Brain pericyte (primary cell): ENCODE measurements around the gene PEX6.
"Not testable (repeated sequence)": the region's sequence is repeated elsewhere in the genome, so short reads cannot be mapped to it uniquely, and the experiment has no call there.

Experiments used
- DNase-seq: peaks from one replicate; pipeline ENCODE4 v3.0.0-alpha.2; 2012; ENCODE audit warnings: low read depth, low spot score

Gene PEX6

DNA sequence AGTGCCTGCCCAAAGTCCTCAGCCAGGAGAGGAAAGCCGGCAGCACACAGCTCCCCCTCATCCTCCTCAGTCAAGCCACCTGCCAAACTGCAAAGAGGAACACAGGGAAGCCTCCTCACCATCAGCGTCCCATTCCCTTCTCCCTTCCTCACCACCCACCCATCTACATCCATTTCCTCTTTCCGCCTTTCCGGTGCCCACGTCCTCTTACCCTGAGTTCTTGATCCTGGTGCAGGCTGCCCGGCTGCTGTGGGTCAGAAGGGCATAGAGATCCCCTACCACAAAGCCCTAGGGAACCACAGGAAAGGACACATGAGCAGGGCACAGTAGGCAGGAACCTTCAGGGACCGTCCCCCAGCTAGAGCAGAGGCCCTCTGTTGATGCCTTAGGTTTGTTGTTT, 12.4 kb downstream of the PEX6 start:
- DNase-seq, result no peak

DNA sequence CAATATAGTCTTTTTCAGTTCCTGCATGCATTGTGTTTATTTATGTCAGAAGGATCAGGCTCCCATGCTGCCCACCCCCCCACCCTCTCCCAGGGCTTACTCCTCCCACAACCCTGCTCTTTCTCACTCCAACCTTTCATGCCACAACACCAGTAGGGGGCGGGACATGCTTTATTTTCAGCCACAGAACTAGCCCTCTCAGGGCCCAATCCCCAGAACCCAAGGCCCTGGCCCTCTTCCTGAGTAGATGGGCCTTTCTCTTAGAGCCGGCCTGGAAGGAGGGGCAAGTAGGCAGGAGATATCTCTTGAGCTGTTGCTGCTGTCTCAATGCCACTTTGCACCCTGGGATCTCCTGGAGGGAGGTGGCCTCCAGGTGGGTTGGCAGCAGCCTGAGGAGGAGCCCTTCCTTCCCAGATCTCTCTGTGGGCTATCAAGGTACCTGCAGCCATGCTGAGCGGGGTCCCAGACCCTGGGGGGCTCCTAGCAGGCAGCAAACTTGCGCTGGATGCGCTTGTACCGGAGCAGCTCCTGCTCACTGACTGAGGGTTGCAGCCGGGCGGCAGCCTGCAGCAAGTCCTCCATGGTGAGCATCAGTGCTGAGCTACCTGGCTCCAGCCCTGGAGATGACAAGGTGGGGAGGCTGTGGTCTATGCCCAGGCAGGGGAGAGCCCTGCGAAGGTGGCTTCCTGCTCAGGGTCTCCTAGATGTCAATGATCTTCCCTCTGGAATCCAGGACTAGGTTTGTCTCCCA, 15.0 kb downstream of the PEX6 start:
- DNase-seq, result no peak

DNA sequence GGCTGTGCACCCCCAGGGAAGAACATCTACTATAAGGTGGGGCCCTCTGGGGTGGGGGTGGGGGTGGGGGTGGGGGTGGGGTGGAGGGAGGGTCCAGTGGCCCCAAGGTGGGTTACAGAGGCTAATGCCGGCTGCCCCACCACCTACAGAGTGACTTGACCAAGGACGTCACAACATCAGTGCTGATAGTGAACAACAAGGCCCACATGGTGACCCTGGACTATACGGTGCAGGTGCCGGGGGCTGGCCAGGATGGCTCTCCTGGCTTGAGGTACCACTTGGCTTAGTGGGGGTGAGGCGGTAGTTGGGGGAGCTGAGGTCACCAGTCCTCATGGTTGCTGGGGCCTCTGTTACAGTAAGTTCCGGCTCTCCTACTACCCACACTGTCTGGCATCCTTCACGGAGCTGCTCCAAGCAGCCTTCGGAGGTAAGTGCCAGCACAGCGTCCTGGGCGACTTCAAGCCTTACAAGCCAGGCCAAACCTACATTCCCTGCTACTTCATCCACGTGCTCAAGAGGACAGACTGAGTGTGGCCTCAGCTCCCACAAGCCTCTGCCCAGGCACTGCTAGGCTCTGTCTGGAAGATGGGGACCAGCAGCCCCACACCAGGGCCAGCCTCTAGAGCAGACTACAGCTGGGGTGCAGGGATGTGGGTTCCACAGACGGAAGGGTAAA, 15.7 kb downstream of the PEX6 start:
- no peak for DNase-seq

DNA sequence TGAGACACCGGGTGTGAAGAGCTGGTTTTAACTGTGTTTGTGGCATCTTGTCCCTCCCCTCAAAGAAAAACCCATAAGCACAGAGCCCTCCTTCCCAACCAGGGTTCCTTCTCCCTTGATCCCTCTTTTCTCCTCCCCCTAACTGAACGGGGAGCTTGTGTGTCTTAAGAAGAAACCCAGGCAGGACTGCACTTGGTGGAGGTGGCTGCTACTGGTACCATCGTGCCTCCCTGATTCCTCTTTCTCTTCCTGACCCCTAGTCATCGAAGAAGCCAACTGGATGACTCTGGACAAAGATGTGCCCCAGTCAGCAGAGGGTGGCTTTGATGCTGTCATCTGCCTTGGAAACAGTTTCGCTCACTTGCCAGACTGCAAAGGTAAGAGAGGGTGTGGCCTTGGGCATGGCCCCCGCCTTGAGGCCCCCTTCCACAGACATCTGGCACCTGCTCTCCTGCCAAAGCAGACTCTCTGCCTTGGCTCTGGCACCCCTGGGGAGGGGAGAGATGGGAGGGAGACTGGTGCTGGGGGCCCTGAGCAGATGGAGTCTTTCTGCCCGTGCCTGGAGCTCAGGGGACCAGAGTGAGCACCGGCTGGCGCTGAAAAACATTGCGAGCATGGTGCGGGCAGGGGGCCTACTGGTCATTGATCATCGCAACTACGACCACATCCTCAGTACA, 16.3 kb downstream of the PEX6 start:
- DNase-seq, result no peak

DNA sequence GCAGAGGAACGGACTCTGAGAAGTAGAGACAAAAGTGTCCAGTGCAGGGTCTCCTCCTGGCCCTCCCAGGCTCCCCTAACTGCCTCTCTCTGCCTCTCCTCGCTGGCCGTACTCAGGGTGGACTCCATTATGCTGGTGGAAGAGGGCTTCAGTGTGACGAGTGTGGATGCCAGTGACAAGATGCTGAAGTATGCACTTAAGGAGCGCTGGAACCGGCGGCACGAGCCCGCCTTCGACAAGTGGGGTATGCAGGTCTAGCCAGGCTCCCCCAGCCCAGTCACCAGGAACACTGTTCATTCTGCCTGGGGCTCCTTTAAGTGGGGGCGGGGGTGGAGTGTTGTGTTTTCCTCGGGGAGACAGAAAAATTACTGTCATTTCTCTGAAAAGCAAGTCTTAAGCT, 16.9 kb downstream of the PEX6 start:
- no peak for DNase-seq

DNA sequence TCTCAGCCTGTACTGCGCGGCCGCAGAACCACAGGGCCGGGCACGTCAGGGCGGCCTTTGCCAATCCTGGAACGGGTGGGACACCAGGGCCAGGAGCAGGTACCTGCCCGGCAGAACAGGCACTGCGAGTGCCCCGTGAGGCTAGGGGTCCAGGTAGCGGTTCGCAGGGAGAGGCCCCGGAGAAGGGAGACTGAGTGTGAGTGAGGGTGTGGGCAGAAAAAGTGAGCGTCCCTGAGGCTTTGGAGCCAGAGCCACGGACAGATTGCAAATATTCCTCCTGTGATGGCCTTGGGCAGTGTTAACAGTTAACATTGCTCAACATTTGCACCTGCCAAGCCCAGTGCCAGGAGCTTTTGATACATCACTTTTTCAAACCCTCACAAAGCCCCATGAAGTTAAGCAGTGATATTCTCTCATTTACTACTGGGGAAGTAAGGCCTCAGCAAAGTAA, 17.9 kb downstream of the PEX6 start:
- DNase-seq, result no peak

DNA sequence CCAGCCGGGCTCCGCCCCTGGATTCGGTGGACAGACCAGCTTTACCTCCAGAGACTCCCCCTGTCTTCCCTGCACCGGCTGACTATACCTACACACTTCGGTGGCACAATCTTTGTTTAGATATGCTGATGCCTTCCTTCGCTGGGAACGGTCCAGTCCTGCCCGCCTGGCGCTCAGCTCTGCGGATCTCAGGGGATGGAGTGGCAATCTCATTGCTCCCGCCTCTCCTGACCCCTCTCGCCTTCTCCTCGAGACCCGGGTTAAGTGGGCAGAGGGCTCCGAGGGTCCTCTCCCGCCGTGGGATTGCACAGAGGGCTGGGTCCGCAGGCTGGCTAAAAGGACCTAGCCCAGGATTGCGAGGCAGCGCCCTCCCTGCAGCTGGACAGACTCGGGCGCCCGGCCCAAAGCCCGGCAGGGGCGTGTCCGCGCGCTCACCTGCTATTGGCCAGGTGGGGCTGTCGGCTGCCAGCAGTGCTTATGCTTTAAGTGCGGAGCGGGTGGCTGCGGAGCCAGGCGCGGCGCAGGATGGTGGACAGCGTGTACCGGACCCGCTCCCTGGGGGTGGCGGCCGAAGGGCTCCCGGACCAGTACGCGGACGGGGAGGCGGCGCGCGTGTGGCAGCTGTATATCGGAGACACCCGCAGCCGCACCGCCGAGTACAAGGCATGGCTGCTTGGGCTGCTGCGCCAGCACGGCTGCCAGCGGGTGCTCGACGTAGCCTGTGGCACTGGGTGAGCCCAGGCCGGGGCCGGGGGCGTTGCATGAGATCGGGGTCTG, 18.6 kb downstream of the PEX6 start, which contains the start of gene GNMT:
Gene GNMT, plus strand, starts transcription at position 512 of the 777 bp plus-strand sequence. Its CDS starts 14 bp downstream, at position 526.
- no peak for DNase-seq

DNA sequence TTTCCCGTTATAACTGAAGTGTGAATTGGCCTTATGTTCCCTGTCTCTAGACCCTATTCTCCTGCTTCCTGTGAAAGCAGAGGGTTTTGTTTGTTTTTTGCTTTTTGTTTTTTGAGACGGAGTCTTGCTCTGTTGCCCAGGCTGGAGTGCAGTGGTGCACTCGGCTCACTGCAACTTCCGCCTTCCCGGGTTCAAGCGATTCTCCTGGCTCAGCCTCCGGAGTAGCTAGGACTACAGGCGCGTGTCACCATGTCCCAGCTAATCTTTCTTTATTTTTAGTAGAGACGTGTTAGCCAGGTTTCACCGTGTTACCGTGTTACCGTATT, 19.1 kb downstream of the PEX6 start:
- no peak for DNase-seq

DNA sequence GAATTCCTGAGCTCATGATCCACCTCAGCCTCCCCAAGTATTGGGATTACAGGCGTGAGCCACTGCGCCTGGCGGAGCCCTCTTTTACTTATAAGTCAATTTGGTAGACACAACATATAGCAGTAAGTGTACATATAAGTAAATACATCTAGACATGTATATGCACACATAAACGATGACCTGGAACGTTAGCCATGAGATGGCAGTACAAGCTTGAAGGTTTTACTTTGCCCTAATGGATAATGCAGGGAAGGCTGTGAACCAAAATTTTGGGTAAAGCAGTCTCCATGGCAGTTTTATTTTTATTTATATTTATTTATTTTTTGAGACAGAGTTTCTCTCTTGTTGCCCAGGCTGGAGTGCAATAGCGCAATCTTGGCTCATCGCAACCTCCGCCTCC, 20.9 kb downstream of the PEX6 start:
- DNase-seq, result no peak

DNA sequence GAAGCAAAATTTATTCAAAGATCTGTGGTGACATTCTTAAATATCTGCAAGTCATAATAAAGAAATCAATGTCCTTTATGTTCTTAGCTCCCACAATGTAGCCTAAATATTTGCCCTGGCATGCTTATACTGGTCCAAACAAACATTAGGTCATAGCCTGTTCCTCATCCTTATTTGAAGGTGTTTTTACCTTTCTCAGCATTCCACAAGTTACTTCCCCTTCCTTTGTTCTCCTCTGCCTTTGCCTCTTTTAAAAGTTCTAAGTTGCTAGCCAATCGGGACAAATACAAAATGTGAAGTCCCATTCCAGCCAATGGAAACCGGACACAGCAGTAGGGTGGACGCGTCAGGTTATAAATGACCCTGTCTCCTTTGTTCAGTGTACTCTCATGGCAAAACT, 24.6 kb downstream of the PEX6 start:
- not testable (repeated sequence) for DNase-seq

DNA sequence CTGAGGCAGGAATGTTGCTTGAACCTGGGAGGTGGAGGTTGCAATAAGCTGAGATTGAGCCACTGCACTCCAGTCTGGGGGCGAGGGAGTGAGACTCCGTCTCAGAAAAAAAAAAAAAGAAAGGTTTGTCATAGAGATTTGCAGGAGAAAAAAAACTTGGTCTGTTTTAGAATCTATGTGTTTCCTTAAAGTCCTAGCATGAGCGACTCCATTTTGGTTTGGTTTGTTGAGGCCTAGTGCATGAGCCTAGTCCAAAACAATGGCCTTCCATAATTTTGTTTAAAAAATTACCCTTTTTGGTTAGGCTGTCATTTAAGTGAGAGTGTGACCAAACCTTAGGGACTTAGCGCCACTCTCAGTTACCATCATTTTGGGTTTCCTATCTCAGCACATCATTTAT, 26.6 kb downstream of the PEX6 start:
- no peak for DNase-seq

DNA sequence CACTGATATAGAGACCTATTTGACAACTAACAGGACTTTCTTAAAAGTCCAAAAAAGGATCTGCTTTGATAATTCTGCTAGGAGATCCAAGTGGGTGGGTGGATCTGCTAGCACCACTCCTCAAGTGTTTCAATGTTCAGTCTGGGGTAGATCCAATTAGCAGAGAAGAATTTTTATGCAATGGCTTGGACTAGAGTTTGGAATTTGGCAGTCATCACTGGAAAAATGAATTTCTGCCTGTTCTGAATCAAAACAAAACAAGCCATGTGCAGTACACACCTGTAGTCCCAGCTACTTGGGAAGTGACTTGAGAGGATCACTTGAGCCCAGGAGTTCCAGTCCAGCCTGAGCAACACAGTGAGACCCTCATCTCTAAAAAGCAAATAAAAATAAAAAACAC, 31.0 kb downstream of the PEX6 start:
- no peak for DNase-seq

DNA sequence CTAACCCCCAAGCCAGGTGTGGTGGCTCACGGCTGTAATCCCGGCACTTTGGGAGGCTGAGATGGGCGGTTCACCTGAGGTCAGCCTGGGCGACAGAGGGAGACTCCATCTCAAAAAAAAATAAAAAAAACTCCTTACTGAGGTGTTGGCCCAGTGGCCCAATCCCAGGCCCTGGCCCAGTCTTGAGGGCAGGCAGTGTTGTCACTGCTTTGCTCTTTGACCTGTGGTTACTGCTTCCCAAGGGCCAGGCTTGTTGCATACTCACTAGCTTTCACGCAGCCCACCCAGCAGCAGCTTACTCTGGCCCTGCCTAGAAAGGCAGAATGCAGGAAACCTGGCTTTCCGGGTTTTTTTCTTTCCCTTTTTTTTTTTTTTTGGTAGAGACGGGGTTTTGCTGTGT, 36.5 kb downstream of the PEX6 start:
- DNase-seq, result no peak

DNA sequence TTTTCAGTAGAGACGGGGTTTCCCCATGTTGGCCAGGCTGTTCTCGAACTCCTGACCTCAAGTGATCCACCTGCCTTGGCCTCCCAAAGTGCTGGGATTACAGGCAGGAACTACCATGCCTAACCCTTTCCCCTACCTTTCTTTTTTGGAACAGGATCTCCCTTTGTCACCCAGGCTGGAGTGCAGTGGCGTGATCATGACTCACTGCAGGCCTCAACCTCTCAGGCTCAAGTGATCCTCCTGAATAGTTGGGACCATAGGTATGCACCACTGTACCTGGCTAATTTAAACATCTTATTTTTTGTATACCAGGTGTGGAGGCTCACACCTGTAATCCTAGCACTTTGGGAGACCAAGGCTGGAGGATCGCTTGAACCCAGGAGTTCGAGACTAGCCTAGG, 37.6 kb downstream of the PEX6 start:
- not testable (repeated sequence) for DNase-seq

DNA sequence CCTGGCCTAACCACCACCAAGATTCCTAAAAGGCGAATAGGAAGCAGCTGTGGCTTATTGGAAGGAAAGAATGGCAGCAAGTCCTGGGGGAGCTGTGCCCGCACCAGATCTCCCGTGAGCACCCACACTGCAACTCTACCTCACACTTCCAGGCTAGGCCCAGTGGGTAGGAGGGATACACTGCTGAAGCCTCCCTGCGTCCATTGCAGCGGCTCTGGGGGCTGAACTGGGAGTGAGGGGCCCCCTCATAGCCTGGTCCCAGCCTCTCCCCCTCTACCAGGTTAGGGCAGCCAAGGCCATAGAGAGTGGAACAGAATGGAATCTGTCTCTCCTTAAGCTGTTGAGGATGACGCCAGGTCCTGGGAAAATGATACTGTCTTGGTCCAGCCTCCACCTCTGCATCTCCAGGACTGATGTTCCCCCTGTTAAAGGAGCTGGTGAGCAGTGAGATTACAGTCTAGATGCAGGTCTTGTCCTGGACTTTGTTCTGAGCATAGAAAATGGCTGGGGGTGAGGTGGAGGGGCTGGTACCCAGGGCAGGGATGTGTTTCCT, 38.4 kb downstream of the PEX6 start:
- DNase-seq, result no peak

DNA sequence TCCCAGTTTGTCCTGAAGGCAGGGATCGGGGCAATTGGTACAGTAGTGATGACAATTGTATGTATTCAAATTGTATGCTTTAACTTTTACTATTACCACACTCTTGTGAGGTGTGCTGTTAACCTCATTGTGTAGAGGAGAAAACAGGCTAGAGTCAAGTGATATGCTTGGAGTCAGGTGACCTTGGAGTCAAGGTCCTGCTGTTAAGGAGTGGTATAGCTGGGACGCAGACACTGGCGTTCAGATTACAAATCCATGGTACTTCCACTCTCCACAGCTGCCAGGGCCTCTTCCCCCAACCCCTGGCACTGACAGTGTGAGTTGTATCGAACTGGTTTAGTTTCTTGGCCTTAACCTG, 39.2 kb downstream of the PEX6 start:
- no peak for DNase-seq

DNA sequence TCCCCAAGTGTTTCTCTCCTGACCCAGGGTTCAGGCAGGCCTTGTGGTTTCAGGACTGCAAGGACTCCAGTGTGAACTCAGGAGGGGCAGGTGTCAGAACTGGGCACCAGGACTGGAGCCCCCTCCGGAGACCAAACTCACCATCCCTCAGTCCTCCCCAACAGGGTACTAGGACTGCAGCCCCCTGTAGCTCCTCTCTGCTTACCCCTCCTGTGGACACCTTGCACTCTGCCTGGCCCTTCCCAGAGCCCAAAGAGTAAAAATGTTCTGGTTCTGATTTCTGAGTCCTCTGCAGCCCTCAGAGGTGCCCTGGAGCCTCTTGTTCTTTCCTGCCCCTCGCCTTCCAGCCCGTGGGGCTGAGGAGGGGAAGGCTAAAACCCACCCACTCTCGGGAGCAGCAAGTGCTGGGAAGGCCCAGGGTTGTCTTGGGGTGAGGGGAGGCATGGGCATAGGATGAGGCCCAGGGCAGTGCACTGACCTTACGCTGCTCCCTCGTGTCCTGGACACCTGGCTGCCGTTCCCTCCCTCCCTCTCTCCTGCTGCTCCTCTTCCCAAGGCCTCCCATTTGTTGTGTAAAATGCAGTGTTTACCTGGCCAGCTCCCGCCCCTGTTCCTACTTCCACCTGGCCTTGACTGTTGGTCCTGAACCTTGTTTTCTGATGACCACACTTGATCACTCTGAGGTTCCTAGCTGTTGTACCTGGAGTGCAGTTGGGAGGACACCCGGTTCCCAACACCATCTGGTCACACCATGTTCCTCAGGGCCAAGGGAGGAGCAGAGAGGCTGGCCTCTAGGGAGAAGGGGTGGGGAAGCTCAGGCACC, 39.8 kb downstream of the PEX6 start:
- no peak for DNase-seq

DNA sequence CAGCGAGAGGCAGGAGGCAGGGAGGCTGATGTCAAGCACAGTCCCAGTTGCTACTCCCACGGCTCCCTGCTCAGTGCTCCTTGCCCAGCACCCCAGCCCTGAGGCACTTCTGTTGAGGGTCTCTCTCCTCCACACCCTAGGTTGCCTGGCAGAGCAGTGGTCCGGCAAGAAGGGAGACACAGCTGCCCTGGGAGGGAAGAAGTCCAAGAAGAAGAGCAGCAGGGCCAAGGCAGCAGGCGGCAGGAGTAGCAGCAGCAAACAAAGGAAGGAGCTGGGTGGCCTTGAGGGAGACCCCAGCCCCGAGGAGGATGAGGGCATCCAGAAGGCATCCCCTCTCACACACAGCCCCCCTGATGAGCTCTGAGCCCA, 40.6 kb downstream of the PEX6 start:
- no peak for DNase-seq

DNA sequence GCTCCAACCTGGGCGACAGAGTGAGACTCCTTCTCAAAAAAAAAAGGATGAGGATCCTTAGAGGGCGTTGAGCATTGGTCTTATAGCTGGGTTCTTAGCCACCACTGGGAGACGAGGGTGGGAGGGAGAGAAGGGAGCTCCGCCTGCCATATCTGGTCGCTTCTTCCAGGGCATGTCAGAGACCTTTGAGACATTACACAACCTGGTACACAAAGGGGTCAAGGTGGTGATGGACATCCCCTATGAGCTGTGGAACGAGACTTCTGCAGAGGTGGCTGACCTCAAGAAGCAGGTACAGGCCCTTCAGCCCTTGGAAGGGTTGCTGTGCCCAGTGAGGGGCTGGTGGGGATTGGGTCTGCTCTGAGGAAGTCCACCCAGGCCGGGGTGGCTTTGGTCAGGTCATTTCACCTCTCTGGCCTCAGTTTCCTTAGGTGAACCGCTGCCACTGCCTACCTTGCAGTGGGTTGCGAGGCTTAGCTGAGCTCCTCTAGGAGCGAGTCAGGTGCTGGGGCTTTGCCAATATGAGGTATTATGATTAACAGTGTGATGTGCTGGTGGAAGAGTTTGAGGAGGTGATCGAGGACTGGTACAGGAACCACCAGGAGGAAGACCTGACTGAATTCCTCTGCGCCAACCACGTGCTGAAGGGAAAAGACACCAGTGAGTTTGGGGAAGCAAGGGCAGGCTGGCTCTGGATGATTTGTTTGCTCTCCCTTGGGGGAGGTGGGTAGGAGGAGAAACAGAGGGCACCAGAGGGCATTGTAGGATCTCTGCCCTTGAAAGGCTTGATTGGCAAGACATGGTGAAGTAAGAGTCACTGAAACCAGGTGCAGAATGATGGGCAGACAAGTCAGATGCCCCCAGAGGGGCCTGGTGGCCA, 41.2 kb downstream of the PEX6 start:
- no peak for DNase-seq

DNA sequence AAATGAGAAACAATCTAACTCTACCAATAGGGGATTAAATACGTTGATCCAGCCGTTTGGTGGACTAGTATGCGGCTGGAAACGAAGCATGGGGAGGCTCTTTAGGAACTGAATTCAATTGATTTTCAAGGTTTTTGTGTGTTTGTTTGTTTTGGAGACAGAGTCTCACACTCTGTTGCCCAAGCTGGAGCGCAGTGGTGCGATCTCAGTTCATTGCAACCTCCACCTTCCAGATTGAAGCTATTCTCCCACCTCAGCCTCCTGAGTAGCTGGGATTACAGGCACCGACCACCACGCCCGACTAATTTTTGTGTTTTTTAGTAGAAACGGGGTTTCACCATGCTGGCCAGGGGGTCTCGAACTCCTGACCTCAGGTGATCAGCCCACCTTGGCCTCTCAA, 42.6 kb downstream of the PEX6 start:
- no peak for DNase-seq
